ENCODE results near the gene PRSS22.

The PRSS22 gene

GRCh38 chr16:2835638-2836493 lies 22.1 kb downstream of the PRSS22 start:
- peak; percentile 65 for DNase-seq (ENCODE audit: low read depth)
- no peak overlapping the region for H3K4me3 ChIP-seq (ENCODE audit: low read depth, low read length)

DNA sequence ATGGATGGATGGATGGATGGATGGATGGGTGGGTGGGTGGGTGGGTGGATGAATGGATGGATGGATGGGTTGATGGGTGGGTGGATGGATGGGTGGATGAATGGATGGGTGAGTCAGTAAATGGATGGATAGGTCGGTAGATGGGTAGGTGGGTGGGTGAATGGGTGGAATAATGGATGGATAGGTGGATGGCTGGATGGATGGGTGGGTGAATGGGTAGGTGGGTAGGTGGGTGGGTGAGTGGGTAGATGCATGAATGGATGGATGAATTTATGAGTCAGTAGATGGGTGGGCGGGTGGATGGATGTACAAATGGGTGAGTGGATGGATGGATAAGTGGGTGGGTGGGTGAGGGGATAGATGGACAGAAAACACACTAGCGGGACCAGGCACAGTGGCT lies 23.0 kb downstream of the PRSS22 start:
- H3K4me3 ChIP-seq (ENCODE audit: low read depth, low read length) = no peak overlapping the region
- DNase-seq (ENCODE audit: low read depth) = no peak

- H3K4me3 ChIP-seq (ENCODE audit: low read depth, low read length) = no peak overlapping the region
Observed at GRCh38 chr16:2833776-2834175, 24.2 kb downstream of the PRSS22 start.

GRCh38 chr16:2831203-2831602 lies 26.8 kb downstream of the PRSS22 start:
- DNase-seq (ENCODE audit: low read depth) = no peak
- no peak overlapping the region for H3K4me3 ChIP-seq (ENCODE audit: low read depth, low read length)

More at GRCh38 chr16:2833776-2834175, 24.2 kb downstream of the PRSS22 start:
- no peak for DNase-seq (ENCODE audit: low read depth)

DNA sequence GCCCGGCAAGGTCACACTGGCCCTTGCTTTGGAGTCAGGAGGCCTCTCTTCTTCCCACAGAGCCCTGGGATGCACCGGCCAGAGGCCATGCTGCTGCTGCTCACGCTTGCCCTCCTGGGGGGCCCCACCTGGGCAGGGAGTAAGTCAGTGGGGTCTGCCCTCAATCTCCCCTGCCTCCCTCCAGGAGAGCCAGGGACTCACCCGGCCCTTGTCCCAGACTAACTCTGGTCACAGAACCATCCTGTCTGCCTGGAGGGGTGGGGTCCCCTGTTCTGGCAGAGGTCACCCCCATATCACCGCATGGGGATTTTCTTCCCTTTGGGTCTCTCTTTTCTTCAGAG lies 27.6 kb downstream of the PRSS22 start:
- H3K4me3 ChIP-seq (ENCODE audit: low read depth, low read length) = no peak overlapping the region

DNA sequence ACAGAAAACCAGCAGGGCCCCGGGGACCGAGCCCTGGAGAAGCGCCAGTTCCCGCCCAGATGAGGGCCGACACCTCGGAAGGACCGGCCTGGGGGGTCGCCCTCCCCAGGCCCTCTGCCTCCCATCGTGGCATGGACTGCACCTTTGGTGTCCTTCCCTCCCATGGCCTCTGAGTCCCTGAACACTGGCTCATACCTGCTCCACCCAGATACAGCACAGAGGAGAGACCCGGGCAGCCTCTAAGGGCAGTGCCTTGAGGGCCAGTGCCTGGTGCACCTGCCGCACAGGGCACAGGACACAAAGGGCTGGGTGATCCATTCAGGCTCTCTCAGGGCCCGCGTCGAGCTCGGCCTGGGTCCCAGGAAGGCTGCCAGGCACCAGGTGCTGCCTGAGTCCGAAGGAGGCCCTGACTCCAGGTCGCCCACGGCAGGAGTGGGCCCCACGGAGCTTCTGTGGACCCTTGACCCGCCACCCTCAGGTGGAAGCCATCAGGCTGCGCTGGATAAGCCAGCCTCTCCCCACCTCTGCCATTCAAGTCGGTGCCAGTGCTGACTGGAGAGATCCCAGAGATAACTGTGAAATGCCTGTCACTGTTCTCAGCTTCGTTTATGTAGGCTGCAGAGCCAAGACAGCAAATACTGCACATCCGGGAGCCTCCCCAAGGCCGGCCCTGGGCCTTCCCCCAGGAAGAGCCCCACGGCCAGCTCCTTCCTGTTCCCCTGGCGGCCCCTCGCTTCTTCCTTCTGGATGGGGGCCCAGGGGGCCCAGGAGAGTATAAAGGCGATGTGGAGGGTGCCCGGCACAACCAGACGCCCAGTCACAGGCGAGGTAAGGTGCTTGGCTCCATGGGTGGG lies 28.2 kb downstream of the PRSS22 start, which contains the start of gene ZG16B:
ZG16B (plus strand) TSS at position 803 of the 854 bp plus-strand sequence. CDS start 139 bp downstream, outside the sequence.
- DNase-seq (ENCODE audit: low read depth) = no peak

More for the DNA sequence above, 27.6 kb downstream of the PRSS22 start:
- DNase-seq (ENCODE audit: low read depth) = no peak

DNA sequence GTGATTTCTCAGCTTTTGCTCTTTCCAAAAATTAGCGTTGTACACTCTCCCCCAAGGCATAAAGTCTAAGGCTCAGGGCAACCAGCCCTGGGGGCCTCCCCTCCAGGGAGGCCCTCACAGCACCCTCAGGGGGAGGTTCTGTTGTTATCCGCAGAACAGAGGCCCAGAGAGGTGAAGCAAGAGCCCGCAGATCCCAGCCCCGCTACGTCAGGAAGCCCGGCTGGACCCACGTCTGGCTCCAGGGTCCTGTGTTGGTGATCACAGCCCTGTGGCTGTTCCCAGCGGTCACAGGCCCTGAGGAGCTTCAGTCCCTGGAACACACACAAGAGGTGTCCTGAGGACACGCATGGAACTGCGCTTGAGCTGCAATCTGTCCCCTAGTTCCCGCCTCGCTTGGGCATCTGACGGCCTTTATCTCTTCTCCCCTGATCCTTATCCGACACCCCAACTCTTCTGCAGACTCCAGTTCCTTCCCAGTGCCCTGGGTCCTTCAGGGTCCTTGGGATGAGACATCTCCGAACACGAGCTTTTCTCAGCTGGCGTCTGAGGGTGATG lies 29.0 kb downstream of the PRSS22 start:
- DNase-seq (ENCODE audit: low read depth) = no peak
- no peak overlapping the region for H3K4me3 ChIP-seq (ENCODE audit: low read depth, low read length)

More for the DNA sequence above, 28.2 kb downstream of the PRSS22 start, which contains the start of gene ZG16B:
- no peak within 1 kb of the TSS for H3K4me3 ChIP-seq (ENCODE audit: low read depth, low read length)

GRCh38 chr16:2828521-2828840 lies 29.5 kb downstream of the PRSS22 start:
- DNase-seq (ENCODE audit: low read depth) = no peak
- no peak overlapping the region for H3K4me3 ChIP-seq (ENCODE audit: low read depth, low read length)

DNA sequence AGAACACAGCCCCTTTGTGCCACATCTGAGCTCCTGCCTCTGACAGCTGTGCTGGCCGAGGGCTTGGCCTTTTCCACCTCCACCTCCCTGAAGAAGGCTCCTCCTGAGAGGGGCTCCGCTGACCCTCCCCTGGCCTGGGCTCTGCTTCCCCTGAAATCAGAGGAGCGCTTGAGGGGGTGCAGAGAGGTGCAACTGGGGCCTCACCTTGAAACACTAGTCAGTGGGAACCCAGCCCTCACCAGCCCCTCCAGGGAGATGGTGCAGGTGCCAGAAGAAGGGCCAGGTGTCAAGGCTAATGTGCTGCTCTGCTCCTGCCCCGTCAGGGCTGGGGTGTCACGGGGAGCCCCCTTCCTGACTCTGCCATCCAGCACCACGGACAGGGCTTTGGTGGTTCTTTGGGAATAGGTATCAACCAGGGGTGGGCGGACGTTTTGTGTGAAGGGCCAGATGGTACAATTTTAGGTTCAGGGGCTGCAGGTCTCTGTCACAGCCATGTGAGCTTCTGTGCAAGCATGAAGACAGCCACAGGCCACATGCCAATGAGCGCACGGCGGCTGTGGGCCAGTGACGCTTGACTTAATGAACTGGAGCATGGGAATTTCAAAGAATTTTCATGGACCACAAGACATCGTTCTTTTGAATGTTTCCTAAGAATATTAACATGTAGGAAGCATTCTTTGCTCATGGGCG lies 30.0 kb downstream of the PRSS22 start:
- H3K4me3 ChIP-seq (ENCODE audit: low read depth, low read length) = no peak overlapping the region
- no peak for DNase-seq (ENCODE audit: low read depth)

DNA sequence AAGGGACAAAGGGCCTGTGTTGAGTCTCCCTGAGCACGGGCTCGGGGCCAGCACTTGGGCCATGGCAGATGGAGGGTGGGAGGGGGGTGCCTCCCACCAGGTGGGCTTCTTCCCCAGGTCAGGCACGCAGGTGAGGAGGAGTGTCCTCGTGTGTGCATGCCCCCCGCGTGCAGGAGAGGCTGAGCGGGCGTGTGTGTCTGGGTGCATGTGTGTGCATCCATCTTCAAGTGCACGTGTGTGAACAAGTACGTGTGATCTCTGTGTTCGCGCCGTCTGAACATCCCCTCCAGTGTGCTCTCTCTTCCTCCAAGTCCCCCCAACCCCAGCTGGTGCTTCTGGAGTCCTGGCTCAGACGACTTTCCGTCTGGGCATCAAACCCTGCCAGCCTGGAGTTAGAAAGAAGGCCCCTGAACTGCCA lies 30.6 kb downstream of the PRSS22 start:
- no peak overlapping the region for H3K4me3 ChIP-seq (ENCODE audit: low read depth, low read length)
- no peak for DNase-seq (ENCODE audit: low read depth)

GRCh38 chr16:2826591-2827373 lies 31.2 kb downstream of the PRSS22 start:
- H3K4me3 ChIP-seq (ENCODE audit: low read depth, low read length) = no peak overlapping the region
- DNase-seq (ENCODE audit: low read depth) = no peak

GRCh38 chr16:2825906-2826305 lies 32.1 kb downstream of the PRSS22 start:
- DNase-seq (ENCODE audit: low read depth) = no peak
- H3K4me3 ChIP-seq (ENCODE audit: low read depth, low read length) = no peak overlapping the region

DNA sequence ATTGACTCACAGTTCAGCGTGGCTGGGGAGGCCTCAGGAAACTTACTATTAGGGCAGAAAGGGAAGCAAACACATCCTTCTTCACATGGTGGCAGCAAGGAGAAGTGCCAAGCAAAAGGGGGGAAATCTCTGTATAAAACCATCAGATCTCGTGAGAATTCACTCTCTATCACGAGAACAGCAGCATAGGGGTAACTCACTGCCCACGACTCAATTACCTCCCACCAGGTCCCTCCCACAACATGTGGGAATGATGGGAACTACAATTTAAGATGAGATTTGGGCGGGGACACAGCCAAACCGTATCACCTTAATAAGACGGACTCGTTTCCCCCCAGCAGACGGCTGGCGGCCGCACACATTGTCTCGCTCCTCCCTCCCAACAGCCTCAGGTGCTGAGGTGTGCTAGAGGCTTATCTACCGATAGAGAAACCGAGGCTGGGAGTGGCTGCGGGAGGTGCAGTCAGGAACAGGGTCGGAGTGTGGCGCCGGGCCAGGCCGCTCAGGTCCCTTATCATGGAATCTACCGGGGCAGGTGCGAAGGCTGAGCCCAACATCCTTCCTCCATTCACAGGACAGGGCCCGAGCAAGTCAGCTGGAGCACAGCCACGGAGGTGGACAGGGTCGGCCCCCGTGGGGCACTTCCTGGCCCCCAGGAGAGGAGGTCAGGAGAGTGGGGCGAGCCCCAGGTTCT lies 32.8 kb downstream of the PRSS22 start:
- DNase-seq (ENCODE audit: low read depth) = no peak
- no peak overlapping the region for H3K4me3 ChIP-seq (ENCODE audit: low read depth, low read length)

DNA sequence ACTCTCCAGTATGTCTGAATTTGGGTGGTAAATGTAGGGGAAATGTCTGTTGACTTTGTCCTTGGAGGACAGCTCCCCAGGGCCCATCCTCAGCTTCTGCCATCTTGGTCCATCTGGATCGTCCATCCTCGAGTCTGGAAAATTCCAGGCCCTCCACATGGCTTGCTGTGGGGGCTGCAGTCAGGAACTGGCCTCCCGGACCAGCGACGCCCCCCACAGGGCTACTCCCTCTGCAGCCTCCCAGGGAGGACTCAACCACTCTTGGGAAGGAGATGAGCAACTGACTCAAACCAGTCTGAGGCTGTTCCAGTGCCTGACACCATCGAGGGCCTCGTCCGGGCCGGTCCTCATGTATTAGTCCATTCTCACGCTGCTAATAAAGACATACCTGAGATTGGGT lies 33.3 kb downstream of the PRSS22 start:
- H3K4me3 ChIP-seq (ENCODE audit: low read depth, low read length) = no peak overlapping the region
- no peak for DNase-seq (ENCODE audit: low read depth)

DNA sequence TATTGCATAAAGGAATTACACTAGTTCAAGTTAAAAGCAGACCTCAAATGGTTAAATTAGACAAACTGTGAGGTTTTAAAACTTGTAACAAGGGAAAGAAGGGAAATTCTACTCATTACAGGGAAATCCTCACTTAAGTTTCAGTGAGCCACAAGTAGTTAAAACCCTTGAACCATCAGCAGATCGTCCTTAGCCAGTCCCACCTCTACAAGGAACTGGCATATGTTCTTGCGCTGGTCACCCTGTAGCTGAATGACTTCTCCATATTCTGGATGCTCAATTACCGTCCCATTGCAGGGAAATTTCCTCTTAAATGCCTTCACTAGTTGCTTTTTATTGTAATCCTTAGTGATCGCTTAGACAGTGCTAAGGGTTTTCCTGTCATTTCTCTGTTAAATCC lies 35.5 kb downstream of the PRSS22 start:
- H3K4me3 ChIP-seq (ENCODE audit: low read depth, low read length) = no peak overlapping the region
- no peak for DNase-seq (ENCODE audit: low read depth)

DNA sequence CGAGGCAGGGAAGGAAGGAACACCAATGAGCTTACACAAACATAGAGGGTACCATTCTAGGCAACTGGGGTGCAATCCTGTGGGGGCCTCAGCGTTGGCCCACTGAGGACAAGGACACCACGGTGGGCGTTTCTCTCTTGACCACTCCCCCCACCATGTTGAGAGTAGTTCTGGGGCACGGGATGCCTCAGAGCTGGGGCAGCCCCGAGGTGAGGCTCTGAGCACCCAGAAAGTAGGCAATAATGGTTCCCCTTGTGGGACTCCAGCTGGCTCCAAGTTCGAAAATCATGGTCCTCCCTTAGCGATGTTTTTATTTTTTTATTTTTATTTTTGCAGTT lies 35.8 kb downstream of the PRSS22 start:
- no peak overlapping the region for H3K4me3 ChIP-seq (ENCODE audit: low read depth, low read length)
- no peak for DNase-seq (ENCODE audit: low read depth)

DNA sequence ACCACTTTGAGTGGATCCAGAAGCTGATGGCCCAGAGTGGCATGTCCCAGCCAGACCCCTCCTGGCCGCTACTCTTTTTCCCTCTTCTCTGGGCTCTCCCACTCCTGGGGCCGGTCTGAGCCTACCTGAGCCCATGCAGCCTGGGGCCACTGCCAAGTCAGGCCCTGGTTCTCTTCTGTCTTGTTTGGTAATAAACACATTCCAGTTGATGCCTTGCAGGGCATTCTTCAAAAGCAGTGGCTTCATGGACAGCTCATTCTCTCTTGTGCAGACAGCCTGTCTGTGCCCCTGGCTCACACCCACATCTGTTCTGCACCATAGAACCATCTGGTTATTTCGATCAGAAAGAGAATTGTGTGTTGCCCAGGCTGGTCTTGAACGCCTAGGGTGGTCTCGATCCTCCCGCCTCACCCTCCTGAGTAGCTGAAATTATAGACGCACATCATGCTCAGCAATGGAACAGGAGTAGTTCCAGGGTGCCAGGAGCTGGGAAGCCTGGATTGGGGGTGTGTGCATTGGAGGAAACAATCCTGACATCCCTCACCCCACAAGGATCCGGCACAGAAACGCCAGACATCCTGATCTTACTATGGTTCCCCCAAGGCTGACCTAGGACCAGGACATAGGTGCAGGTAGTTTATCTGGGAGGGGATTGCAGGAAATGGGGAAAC lies 36.3 kb downstream of the PRSS22 start:
- no peak for DNase-seq (ENCODE audit: low read depth)
- H3K4me3 ChIP-seq (ENCODE audit: low read depth, low read length) = no peak overlapping the region

GRCh38 chr16:2820836-2821486 lies 37.0 kb downstream of the PRSS22 start:
- DNase-seq (ENCODE audit: low read depth) = no peak
- H3K4me3 ChIP-seq (ENCODE audit: low read depth, low read length) = no peak overlapping the region

Measured in skeletal muscle cell (primary cell).